HG02852 (cell line): ENCODE measurements around the gene PMEPA1.

ENCODE experiments used
- ATAC-seq: cut with Tn5 transposase; IDR thresholded peaks from one replicate; pipeline ENCODE4 v1.9.1; 2021; ENCODE audit warnings: mild to moderate bottlenecking, moderate library complexity; ENCODE audit not compliant: unreplicated experiment

The PMEPA1 gene, protein sequence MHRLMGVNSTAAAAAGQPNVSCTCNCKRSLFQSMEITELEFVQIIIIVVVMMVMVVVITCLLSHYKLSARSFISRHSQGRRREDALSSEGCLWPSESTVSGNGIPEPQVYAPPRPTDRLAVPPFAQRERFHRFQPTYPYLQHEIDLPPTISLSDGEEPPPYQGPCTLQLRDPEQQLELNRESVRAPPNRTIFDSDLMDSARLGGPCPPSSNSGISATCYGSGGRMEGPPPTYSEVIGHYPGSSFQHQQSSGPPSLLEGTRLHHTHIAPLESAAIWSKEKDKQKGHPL

DNA sequence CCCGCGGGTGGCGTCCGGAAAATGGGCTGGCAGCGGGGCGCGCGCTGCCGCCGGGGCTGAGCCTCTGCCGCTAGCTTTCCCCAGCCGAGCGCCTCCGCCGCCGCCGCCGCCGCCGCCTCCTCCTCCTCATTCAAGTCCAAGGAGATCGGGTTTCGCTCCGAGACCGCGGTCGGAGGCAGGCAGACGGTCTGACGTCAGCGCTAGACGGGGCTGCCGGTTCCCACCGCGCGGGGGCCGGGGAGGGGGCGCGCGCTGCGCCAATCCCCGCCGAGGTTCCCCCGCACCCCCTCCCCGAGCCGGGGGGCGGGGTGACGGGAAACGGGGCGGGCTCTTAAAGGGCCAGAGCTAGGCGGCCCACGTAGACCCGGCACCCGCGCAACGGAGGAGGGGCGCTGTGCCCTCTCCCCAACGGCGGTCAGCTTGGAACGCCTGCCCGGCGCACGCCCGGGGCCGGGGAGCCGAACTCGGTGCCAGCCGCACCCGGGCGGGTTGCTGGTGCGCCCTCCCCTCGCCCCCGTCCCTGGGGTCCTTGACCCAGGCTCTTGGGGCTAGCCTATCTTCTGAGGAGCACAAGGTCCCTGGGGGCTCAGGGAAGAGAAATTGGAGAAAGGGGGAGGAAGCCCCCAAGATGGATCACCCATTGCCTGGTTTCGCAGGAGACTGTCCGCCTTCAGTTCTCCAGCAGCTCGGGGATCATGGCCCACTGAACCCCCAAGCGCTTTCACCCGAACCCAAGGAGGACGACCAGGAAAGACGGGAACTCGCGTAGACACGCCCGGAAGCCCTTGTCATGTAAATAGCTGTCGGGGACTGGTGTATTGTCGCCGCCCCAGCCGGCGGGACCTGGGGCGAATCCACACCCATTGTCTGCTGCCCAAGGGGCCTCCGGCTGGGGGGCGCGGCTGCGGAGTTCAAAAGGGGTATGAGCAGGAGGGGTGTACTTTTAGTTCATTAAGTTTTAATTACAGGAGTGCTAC, at the start of gene PMEPA1:
TSS of gene PMEPA1 (minus strand) at position 193 of the 977 bp plus-strand sequence. CDS start 433 bp downstream, outside the sequence.
- ATAC-seq, result peak; percentile 81

DNA sequence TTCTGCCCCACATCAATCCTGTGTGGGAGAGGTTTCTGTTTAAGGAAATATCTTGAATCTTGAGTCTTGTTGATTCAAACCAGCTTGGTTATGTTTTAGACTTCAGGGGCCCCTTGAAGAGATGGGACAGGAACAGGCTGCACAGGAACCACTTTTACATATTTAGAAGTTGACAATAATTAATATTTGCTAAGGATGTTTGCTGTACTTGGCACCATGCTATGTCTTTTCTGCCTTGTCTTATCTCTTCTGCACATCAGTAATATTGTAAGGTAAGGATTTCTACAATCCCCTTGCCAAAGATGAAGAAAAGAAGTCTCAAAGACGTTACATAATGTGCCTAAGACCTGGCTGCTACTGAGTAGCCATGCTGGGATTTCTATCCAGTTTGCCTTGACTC, 48.0 kb upstream of the PMEPA1 start:
- ATAC-seq, result no peak

DNA sequence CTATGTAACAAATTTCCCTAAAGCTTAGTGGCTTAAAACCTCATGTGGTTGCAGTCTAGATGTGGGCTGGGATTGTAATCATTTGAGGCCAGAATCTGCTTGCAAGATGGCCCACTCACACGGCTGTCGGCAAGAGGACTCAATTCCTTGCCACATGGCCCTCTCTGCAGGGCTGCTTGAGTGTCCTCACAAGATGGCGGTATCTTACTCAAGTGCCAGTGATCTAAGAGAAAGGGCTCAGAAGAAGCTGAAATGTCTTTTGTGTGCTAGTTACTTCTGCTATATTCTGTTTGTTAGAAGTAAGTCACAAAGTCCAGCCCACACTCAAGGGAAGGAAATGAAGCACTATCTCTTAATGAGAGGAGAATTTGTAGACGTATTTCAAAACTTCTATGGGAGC, 47.1 kb upstream of the PMEPA1 start:
- ATAC-seq, result no peak

DNA sequence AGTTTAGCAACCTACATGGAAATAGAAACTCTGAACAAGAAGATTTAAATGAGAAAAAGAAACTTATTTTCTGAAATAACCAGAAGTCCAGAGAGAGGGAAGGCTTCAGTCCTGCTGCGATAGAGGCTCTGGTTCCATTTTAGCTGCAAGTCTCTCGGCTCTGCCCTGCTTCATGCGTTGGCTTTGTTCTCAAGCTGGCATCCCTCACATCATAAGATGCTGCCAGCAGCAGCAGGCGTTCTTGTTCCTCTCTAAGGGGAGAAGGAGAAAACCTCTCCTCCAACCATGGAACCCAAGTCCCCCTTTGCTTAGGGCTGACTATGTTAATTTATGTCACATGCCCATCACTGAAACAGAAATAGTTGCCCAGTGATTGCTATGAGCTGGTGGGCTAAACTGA, 46.4 kb upstream of the PMEPA1 start:
- no peak for ATAC-seq

DNA sequence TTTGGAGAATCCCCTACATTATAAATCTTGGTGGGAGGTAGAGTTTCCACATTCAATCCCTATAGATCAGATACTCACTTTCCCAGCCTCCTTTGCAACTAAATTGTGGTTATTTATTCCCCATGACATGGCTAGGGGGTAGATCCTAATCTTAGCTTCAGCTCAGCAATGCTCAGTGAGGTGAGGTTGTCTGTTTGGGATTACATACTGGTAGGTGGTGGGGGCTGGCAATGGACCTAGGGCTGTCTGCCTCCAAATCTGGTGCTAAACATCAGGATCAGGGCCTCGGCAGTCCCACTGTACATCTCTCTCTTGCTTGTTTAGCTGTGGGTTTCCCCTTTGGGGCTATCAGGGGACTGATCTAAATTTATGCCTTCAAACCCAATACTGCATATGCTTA, 45.8 kb upstream of the PMEPA1 start:
- ATAC-seq, result no peak

DNA sequence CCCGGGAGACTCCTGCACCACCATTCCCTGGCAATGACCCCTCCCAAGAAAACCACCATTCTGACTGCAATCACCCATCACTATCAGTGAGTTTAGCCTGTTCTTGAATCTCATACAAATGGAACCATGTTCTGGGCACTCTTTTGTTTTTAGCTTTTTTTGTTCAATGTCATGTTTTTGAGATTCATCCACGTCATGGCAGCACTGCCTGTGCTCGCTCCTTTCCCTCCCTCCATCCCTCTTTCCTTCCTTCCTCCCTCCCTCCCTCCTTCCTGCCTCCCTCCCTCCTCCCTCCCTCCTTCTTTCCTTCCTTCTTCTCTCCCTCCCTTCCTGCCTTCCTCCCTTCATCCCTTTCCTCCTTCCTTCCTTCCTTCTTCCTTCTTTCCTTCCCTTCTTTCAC, 44.4 kb upstream of the PMEPA1 start:
- ATAC-seq, result no peak

DNA sequence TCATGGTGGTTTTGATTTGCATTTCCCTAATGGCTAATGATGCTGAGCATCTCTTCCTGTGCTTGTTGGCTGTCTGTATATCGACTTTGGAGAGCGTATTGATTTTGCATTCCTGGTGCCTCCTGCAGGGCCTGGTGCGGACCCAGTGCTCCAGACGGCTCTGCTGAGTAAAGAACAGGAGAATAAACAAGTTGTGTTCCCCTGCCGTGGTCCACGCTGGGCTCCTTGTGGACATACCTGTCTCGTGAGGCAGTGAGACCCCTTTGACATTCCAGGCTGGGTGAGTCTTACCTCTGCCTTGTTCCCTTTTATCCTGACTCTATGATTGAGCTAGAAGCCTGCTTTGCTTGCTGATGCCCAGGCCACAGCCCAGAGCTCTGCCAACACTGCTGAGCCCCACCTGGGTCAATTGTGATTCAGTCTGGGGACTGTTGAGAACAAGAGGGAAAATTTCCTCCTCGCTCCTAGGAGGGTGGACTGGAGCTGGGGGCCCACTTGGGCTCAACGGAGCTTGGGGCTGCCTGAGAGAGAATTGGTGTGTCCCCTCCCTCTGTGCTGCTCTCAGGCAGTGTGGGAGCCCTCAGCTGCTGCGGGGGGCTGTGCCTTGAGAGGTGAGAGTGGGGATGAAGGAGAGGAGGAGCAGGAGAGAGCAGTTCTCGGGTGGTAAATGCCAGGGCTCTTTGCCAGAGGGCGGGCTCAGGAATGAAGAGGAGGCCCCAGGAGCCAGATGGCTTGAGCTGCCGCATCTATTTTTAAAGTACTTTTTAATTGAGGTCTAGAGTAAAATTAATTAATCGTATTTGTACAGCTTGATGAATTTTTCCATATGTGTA, 43.7 kb upstream of the PMEPA1 start:
- no peak for ATAC-seq

DNA sequence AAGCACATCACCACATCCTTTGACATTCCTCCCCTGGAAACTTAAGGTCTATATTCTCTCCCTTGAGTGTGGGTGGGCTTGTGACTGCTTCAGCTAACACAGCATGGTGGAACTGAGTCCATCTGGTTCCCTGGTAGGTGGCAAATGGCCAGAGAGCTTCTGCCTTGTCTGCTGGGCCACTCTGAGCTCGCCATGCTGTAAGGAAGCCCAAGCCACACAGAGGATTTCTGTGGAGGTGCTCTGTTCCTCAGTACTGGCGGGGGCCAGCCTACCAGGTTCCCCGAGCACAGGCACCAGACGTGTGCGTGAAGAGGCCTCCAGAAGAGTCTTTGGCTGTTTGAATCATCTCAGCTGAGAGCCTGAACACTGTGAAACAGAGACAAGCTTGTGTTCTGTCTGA, 41.6 kb upstream of the PMEPA1 start:
- no peak for ATAC-seq

DNA sequence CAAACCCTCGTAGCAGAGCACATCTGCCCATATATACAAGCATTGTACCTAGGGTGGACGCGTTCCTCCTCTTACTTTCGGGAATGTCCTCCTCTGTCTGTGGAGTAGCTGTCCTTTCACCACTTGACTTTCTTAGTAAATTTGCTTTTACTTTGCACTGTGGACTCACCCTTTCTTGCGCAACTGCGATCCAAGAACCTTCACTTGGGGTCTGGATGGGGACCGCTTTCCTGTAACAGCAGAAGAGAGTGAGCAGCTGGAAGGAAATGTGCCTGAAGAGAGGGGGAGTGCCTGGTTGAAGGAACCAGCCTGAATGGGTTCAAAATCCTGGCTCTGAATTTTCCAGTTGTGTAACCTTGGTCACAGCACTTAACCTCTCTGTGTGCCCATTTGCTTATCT, 40.1 kb upstream of the PMEPA1 start:
- ATAC-seq, result no peak

DNA sequence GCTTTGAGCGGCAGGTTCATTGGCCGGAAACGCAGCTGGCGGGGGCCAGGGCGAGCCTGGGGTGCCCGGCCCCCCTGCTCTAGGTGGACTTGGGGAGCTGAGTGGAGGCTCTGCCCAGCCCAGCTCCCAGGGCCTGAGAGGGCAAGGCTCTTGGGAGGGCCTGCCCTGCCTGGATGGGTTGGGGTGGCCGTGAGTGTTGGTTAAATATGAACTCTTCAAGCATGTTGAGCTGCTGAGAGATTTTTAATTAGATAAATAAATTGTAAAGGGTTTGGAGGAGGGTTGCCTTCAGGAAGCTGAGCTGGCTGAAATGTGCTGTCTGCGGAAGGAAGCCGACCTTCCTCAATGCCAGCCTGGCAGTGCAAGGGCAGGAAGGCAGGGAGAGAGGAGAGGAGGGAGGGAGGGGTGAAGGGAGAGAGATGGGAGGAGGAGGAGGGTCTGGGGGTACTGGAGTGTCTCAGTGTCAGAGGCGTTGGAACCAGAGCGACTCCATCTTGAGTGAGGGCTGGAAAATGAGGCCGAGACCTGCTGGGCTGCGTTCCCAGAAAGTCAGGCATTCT, 39.4 kb upstream of the PMEPA1 start:
- no peak for ATAC-seq

DNA sequence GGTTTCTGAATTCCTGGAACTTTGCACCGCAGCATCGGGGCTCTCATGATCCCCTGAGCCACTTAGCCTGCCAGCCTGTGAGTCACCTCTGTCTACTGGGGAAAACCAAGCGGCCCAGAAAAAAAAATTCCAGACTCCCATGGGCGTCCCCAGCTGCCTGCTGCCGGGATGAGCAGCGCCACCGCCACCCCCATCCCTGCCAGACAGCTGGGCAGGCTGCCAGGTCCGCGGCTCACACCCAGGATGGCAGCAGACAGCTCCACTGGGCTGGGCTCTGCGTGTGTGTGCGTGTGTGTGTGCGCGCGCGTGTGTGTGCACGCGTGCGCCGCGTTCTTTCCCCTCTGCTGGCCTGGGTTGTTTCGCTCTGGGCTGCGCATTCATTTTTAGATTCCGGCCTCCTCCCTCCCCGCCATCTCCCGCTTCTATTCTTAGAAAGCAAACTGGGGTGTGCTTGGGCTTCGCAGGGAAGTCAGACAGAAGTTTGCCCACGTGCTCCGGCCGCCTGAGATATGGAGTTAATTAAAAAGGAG, 38.9 kb upstream of the PMEPA1 start:
- ATAC-seq, result peak; percentile 67

DNA sequence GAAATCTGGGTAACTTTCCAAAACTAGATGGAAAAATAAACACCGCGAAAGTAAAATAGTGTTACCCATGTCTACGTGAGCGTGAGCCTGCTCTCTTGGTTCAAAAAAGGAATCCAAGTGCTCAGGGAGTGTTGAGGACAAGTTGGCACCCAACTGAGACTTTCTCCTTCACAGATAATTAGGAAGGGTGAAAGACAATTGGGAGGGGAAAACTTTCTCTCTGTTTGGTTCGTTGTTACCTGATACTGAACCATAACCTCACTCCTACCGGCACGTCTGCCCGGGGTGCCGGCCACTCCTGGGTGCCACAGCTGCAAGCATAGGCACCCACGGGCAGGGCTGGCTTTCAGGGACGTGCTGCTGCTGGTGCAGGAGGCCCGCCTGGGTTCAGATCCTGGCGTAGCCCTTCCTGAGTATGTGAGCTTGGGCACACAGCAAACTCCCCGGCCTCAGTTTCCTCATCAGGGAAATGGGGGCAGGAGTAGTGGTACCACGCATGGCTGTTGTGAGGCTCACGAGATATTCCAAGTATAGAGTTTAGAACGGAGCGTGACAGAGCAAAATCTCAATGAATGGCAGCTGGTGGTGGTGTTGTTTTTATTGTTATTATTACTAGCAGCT, 38.2 kb upstream of the PMEPA1 start:
- ATAC-seq, result no peak

DNA sequence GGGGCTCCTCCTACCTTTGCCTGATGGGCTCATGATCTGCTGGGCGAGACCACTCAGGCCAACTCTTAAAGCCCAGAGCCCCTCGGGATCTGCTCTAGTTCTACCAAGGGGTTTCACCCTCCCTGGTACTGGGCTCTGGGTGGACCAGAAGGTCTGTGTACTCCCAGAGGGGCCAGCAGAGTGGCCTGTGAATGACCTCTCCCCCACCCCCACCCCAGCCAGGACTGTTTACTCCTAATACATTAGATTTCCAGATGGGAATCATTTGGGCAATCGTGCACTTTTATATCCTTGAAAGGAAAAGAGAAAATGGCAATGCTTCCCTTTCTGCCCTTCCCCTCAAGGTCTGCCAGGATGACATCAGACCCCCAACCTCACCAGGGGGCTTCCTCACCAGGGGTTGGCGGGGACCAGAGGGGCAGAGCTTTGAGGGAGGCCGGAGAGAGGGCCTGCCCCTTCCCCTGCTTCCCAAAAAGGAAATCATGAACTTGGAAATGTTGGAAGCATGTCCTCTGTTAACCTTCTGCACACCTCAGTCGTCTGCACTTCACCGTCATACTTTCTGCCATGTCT, 37.1 kb upstream of the PMEPA1 start:
- no peak for ATAC-seq

DNA sequence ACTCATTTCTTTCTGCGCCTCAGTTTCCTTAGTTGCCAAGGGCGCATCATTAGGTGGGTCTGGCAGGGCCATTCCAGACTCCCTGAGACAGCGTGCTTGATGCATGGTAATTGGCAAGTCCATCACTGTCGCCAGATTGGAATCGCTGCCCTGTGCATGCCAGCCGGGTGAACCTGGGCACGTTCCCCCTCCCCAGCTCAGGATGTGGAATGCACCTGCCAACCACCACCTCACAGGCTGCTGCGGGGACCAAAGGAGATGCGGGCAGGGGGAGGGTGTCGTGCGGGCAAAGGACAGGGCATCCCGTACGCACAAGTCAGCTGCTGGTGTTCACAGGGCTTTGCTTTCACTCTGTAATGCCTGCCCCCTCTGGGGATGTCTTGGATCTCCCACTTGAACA, 36.4 kb upstream of the PMEPA1 start:
- ATAC-seq, result no peak

DNA sequence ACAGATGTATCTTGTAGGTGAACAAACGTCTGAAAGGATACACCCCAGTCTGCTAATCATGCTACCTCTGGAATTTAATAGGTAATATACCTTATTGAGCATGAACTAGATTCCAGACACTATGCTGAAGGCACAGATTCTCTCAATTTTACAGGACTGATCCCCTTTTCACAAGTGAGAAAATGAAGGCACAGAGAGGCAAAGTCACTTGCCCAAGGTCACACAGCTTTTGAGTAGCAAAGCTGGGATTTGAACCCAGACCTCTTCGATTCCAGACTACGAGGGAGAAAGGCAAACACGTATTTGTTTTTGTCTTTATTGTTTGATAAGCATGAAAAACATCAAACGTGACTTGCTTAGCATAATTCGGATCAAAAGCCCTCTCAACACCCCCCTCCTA, 34.4 kb upstream of the PMEPA1 start:
- no peak for ATAC-seq

DNA sequence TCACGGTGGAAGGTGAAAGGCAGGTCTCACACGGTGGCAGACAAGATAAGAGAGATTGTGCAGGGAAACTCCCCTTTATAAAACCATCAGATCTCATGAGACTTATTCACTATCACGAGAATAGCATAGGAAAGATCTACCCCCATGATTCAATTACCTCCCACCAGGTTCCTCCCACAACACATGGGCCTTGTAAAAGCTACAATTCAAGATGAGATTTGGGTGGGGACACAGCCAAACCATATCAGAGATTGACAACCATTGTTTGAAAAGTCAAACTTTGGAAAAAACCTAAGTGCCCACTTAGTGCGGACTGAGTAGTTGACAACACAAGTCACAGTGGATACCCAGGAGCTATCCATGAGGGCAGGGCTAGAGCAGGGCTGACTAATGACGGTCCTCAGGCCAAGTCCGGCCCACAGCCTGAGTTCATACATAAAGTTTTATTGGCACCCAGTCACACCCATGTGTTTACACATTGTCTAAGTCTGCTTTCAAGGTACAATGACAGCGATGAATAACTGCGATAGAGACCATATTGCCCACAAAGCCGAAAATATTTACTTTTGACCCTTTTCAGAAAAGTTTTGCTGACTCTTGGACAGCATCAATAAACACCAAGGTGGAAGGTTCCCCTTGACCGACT, 33.8 kb upstream of the PMEPA1 start:
- ATAC-seq, result no peak

DNA sequence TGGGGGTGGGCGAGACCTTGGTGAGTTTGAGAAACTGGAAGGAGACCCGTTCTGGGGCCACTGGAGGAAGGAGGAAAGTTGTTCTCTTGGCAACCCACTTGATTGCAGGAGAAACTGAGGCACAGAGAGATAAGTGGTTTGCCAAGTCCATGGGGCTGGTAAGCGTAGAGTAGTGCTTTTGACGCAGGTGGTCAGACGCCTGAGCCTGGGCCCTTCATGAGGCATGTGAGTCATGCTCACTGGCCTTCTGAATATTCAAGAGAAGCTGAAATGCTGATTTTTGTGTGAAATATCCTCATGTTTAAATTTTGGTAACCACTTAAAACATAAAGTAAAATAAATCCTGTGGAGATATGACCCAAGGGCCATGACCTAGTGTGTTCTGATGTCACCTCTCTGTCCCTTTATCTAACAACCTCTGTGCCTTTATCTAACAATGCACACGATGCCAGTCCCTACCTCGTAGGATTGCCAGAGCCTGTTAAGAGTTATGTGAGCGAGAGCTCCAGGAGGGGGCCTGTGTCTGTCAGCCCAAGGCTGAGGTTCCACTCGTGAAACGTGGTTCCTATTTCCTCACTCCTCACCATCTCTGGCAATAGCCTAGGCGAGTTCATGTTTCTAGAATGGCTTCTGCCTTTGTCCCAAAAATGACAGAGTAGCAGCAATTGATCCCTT, 32.8 kb upstream of the PMEPA1 start:
- no peak for ATAC-seq

DNA sequence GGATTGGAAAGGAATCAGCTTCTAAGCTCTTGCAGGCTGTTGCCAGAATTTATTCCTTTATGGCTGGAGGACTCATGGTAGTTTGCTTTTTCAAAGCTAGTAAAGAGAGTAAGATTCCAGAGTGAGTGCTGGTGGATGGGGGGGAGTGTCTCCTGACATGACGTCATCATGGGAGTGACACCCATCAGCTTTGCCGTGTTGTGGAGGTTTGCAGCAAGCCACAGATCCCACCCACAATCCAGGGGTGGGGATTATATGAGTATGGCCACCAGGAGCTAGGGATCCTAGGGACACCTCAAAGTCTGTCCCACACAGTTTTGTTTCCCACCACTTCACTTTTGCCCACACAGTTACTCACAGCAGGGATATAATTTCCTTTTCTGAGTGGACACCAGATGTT, 28.7 kb upstream of the PMEPA1 start:
- no peak for ATAC-seq

DNA sequence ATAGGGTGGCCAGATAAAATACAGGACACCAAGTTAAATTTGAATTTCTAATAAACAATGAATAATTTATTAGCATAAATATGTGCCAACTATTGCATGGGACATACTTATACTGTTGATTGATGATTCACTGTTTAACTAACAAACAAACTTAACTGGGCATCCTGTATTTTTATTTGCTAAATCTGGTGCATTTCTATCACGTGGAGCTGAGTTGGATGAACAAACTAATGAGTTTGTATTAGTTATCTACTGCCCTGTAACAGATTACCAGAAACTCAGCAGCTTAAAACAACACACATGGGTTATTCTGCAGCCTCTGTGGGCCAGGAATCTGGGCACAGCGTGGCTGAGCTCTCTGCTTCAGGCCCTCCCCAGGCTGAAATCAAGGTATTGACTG, 28.2 kb upstream of the PMEPA1 start:
- ATAC-seq, result no peak
